HG03064 (cell line): ENCODE data around the gene TSSK3.
"Not testable (repeated sequence)": the region's sequence is repeated elsewhere in the genome, so short reads cannot be mapped to it uniquely, and the experiment has no call there.

Experiments
- ATAC-seq: cut with Tn5 transposase; IDR thresholded peaks from one replicate; pipeline ENCODE4 v1.9.1; 2021; ENCODE audit warnings: low read depth; ENCODE audit not compliant: unreplicated experiment

Gene TSSK3

DNA sequence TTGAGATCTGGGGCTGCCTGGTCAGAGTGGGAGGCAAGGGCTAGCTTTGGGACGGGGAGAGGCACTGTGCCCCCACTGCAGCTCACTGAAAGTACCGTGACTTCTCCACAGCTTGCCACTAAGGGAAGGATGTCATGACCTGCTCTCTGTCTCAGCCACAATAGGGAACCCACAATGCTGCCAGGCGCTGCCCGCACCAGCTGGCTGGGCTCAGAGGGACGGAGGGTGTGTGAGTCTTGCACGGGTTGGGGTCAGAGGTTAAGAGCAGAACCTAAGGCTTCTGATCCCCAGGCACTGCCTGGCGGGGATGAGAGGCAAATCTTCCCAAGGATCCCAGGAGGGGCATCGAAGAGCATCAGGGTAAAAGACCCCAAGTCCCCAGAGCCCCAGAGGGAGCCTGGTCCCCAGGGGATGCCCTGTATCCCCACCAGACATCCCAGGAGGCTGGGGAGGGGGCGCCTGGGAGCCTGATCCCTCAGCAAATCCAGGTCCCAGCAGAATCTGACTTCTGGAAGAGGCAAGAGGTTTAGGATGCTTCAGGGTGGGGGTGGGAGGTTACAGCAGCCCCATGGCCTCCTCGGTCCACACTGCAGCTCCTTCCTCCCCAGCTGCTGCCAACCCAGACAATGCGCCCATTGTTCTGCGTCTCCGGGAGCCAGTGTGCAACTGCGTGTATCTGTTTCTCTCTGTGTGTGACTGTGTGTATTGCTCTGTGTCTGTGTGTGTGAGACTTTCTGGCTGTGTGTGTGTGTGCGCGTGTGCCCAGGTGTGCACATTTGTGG, 24.3 kb upstream of the TSSK3 start:
- ATAC-seq: no peak

DNA sequence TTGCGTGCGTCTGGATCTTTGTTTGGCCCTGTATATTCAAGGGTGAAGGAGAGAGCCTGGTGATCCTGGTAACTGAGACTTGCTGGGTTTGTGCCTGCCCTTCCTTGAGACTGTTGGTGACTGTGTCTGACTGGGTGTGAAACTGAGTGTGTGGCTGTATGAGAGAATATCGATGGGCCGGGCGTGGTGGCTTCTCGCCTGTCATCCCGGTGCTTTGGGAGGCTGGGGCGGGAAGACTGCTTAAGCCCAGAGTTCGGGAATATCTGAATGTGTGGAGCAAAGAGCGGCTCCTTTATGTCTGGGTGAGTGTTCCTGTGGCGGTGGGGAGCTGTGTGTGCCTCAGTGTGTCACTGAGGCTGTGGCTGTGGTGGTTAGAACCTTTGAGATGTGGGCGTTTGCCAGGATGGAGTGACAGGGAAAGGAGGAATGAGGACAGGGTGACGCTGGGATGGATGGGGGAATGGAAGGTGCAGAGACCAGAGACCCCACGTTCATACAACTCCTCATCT, 23.6 kb upstream of the TSSK3 start:
- no peak for ATAC-seq

DNA sequence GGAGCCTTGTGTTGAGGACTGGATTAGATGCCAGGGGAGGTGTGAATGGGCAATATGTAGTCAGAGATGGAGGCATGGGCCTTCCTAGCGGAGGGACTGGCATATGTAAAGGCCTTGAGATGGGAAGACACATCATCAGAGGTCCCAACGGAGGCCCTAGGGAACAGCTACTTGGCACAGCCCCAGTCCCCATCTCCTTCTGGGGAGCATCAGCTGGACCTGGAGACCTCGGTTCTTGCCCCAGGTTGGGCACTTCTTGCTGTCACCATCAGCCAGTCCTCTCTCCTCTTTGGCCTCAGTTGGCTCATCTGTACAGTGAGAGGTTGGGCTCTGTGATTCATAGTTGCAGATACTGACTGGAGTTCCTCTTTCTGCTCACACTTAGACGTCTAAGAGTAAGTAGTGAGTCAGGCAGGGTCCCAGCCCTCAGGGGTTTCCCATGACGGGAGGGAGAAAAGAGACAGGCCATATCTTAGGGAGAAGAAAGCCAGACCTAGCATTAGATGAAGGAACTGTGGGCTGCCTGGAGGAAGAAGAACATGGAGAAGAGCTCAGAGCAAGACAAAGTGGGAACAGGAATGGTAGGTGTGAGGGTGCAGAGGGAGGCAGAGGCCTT, 22.9 kb upstream of the TSSK3 start:
- no peak for ATAC-seq

DNA sequence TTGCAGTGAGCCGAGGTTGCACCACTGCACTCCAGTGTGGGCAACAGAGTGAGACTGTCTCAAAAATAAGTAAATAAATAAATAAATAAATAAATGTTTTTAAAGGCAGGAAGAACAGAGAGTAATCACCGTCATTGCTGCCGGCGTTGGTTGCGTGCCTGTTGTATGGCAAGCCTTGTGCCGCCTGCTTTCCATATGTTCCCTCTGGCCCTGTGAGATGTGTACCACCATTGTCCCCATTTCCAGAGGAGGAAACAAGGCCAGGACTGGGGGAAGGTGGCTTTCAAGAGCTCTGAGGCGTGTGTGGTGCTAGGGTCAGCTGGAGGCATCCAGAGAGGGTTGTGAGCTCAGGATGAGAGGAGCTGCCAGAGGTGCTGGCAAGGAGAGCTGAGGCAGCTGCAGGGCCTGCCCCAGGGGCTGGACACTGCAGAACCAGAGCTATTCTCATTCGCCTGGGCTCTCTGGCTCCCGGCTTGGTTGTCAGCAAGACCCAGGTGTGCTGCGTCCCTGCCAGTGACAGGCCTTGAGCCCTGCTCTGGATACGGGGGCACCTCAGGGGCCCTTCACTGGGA, 21.1 kb upstream of the TSSK3 start:
- ATAC-seq: no peak

DNA sequence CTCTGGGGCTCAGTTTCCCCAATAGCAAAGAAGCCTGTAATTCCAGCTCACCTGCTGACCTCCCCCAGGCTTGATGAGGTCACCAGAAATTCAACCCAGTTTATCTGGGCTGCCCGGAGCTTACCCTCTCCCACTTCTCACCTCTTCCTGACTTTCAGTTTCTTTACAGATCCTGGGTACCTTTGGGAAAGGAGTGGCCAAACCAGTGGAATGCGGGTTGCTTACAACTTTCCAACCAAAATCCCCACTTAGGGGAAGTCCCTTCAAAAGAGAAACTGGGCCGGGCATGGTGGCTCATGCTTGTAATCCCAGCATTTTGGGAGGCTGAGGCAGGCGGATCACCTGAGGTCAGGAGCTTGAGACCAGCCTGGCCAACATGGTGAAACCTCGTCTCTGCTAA, 20.4 kb upstream of the TSSK3 start:
- no peak for ATAC-seq

DNA sequence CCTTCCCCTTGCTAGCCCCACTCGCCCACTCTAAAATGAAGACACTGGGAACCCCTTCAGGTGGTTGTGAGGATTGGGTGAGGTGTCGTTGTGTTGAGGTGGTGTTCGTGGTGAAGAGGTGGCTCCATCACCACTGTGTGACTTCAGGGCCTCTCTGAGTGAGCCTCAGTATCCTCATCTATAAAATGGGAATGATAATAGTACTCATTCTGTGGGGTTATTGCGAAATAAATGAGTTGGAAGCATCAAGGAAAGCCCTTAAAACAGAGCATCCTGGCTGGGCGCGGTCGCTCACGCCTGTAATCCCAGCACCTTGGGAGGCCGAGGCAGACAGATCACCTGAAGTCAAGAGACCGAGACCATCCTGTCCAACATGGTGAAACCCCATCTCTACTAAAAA, 19.6 kb upstream of the TSSK3 start:
- no peak for ATAC-seq

DNA sequence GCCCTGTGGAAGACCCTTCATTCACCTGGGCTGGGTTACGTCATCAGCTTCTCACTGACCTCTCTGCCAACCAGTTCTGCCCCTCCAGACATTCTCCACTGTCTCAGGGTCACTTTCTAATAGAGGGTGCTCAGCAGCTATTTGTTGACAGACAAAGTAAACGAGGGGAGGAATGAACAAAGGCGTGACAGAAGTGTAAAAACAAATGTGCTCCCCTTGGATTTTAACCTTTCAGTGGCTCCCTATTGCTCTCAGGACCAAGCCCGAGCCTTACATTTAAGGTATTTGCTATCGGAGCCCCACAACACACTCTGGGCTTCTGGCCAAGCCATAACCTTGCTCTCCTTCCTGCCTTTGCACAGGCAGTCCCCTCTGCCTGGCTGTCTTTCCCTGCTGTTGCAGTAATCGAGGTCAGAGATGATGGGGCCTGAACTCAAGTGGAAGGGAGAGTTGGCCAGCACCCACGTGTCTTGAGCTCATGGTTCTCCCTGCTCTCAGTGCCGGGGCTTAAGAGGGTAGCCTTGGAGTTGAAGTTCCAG, 17.0 kb upstream of the TSSK3 start:
- no peak for ATAC-seq

DNA sequence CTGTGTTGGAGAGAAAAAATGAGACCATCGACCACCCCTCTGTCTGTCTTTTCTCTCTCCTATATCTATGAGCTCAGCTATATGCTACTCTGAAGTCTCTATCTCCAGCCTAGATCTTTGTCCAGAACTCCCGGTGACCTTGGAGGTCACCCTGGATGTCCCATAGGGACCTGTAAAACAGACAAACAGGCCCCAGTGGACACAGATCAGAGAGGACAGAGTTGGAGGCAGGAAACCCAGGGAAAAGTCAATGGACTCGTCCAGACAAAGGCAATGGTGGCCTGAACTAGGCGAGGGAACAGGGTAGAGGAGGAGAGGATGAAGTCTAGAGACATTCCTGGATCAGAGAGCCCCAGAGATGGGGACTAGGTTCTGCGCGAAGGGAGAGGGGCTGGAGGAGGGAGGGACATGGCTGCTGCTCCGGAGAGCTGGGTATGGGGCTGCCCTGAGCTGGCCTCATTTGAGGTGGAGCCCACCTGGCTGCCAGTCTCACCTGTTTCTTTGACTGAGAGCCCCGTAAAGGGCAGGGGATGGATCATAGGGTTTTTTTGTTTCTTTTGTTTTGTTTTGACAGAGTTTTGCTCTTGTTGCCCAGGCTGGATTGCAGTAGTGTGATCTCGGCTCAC, 15.7 kb upstream of the TSSK3 start:
- ATAC-seq: no peak

DNA sequence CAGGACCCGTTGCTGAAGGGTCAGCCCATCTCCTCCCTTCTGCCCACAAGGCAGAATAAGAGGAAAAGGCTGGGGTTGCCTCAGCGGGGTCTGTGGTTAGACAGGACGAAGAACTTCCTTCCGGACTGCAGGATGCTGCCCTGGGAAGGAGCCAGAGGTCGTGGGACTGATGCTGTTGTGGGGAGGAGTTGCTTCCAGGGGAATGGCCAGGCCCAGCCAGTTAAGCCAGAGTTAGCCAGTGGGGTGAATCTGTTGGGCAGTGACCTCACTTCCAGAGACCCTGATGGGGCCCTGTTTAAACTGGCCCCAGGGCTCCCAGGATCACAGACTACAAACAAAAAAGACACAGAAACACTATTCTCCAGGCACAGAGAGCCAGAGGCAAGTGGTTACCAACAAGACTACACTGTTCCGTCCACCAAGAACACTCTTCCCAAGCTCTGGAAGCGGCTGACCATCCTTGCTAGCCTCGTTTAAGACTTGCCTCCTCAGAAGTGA, 13.1 kb upstream of the TSSK3 start:
- no peak for ATAC-seq

DNA sequence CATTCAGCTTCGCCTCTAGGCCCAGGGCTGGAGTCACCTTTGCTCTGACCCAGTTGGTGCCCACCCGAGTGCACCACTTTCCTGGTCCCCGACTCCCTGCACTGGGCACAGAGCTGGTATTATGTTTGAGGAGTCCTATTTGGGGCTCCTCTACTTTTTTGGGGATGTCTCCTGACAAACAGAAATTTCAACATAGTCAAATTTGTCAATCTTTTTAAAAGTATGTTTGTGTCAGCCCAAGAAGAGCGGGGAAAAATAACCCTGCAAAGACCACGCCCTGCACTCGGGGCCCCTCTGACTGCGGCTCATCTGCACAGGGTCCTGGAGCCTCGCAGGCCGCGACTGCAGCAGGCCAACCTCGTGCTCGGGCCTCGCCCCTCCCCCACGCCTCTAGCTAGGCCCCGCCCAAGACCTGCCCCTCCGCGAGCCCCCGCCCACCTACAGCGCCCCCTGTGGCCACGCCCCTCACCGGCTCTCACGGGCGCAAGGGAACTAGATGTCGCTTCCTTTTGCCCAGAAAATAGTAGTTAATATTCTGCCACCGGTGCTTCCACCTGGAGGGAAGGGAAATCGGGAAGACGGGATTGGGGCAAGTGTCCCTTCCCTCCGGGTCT, 11.4 kb upstream of the TSSK3 start:
- peak; percentile 41 for ATAC-seq

DNA sequence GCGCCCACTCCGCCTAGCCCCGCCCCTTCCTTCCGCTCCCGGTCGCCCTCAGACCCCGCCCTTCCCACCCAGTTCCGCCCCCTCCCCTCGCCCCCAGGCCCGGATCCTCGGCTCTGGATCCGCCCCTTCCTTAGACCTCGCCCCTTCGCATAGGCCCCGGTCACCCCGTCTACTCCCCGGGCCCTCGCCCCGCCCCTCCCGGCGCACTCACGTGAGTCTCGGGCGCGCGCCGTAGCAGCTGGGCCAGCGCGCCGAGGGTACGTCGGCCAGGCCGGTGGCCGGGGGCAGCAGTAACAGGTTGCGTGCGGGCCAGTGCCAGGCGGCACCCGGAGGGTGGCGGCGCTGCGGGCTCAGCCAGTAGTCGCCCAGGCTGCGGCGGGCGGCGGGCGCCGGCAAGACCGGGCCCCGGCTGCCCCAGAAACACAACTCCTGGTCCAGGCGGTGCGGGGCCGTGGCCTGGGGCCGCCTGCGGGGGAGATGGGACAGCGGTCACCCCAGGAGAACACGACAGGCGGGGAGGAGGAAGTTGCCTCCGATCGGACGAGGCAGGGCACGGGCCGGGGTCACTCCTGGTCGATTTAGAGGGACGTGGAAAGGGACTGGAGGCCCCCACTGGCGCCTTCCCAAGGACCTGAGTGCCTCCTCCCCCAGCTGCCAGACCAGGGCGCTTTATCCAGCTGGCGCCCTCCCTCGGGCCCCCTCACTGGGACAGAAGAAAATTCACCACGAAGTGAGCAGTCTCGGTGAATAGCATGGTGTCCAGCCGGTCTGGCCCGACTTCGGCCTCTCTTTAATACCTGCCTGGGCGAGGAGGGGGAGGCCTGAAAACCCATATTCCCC, 10.7 kb upstream of the TSSK3 start:
- peak; percentile 84 for ATAC-seq

DNA sequence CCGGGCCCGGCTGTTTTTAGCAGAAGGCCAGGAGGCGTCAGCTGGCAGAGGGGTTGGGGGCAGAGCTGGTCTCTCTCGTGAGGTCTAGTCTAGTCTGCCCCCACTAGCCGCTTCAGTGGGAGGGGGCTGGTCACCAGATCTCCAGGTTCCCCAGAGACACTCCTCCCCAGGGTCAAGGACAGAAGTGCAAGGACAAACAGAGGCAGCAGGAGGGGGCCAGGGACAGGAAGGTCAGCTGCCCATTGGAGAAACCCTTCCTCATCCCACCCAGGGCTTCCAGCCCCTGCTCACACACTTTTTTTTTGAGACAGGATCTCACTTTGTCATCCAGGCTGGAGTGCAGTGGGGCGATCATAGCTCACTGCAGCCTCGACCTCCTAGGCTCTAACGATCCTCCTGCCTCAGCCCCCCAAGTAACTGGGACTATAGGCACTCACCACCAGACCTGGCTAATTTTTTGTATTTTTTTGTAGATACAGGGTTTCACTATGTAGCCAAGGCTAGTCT, 10.0 kb upstream of the TSSK3 start:
- ATAC-seq: no peak

DNA sequence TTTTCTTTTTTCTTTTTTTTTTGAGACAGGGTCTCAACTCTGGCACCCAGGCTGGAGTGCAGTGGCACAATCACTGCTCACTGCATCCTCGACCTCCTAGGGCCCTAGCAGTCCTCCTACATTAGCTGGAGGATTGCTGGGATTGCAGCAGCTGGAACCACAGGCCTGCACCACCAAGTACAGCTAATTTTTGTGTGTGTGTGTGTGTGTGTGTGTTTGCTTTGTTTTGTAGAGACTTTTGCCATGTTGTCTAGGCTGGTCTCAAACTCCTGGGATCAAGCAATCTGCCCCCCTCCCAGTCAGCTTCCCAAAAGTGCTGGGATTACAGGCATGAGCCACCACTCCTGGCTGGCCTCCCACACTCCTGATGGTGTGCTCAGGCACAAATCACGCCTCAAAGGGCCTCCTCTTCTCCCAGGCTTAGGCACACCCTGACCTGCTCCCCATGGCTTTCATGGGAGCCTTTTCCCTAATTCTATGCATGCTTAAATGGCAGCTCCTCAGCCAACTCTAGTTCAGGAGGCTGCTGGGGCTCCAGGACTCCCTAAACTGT, 9.4 kb upstream of the TSSK3 start:
- no peak for ATAC-seq

DNA sequence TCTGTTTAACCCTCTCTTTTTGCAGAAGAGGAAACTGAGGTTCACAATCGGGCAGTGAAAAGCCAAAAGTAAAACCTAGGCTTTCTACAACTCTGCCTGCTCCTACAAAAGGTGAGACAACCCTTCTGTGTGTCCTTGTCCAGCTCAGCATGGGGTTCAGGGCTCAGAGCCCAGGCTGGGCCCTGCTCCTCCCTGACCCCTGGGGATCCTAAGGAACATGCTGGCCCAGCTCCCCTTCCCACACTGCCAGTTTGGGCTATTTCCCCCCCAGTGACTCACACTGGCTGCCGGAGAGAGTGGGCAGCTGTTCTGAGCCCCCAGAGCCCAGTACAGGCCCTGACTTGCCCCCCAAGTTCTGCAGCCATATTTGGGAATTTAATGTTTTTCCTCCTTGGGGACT, 8.9 kb upstream of the TSSK3 start:
- ATAC-seq: no peak

DNA sequence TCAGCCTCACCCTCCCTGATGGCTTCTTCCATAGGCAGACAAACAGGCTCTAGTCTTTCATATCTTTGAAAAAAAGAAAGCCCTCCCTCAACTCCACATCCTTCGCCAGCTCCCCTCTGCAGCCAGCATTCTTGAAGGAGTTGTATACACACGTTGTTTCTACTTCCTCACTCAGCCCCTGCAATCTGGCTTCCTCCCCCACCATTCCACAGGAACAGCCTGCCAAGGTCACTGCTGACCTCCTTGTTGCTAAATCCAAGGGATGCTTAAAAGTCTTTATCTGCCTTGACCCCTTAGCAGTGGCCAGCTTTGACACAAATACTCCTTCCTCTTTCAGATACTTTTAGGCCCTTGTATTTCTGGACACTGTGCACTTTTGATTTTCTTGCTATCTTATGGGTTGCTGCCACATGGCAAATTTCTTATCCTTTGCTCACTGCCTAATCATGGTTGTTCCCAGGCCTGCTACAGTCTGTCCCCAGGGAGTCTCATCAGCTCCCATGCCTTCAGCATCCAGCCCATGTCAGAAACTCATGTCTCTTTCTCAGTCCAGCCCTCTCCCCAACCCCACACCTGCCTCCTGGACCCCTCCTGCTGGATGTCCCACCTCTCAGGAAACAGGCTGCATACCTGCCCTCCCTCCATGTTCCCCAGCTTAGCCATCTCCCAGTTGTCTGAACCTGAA, 8.3 kb upstream of the TSSK3 start:
- ATAC-seq: no peak

DNA sequence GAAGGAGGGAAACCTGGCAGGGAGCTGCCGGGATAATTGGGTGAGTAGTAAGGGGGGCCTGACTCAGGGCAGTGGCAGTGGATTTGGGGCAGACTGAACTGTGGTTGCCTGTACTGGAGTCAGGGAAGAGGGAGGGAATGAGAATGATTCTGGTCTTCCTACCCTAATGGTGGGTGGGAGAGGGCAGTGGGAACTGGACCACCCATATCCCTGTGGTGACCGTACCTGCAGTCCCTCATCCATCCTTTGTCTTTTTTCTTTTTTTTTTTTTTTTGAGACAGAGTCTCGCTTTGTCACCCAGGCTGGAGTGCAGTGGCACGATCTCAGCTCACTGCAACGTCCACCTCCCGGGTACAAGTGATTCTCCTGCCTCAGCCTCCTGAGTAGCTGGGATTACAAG, 6.6 kb upstream of the TSSK3 start:
- not testable (repeated sequence) for ATAC-seq

DNA sequence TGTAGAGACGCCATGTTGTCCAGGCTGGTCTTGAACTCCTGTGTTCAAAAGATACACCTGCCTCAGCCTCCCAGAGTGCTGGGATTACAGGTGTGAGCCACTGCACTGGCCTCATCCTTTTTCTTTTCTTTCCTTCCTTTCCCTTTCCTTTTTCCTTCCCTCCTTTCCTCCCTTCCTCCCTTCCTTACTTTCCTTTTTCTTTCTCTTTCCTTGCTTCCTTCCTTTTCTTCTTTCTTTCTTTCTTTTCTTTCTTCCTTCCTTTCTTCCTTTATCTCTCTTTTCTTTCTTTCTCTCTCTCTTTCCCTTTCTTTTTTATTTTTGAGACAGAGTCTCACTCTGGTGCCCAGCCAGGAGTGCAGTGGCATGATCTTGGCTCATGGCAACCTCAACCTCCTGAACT, 5.9 kb upstream of the TSSK3 start:
- no peak for ATAC-seq

DNA sequence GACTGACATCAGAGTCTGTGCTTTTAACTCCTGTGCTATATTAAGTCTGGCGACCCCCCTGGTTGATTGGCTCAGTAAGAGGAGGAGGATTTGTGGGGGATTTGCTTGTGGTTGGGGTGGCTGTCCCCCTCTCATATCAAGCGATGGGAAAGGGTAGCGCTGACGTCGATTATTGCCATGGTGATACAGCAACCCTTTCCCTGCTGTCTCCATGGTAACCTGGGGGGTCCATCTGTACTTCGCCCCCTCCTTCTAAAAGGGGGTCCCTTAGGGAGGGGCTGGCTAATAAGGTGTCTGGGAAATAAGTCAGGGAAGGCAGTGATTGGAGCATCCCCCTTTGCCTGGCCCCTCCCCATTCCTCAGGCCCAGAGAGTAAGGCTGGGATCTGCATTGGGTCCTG, 4.7 kb upstream of the TSSK3 start:
- ATAC-seq: no peak

DNA sequence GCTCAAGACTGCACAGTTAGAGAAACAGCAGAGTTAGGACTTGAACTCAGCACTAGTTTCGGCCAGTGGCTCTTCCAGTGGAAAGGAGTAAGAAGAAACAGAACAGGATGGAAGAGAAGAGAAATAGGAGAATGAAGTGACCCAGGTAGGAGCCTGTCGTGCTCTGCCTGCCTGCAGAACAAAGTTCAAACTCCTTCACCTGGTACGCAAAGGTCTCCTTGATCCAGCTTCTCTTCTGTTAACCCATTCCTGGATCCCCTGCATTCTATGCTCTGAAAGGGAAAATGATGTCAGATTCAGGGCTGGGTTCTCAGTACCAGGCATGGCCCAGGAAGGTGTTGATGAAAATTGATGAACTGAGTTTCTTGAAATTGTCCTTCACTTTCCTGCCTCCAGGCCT, 3.9 kb upstream of the TSSK3 start:
- no peak for ATAC-seq
